WERI-Rb-1 (cell line): ENCODE data around the gene LHFPL2.

ENCODE experiments used
- DNase-seq: peaks from one replicate; pipeline ENCODE4 v3.0.0-alpha.2; 2020
- H3K27ac ChIP-seq: fragments of 250-450 bp; sonication (Bioruptor Pico); 2 replicates; pipeline ENCODE4 v1.5.1; 2020; ENCODE audit warnings: mild to moderate bottlenecking, moderate library complexity
- H3K27me3 ChIP-seq: fragments of 250-450 bp; sonication (Bioruptor Pico); 2 replicates; pipeline ENCODE4 v1.5.1; 2021; ENCODE audit warnings: mild to moderate bottlenecking, low read depth, moderate library complexity; ENCODE audit not compliant: insufficient read depth, severe bottlenecking
- H3K36me3 ChIP-seq: fragments of 250-450 bp; sonication (Bioruptor Pico); 2 replicates; pipeline ENCODE4 v1.5.1; 2020; ENCODE audit warnings: mild to moderate bottlenecking, moderate library complexity
- H3K4me3 ChIP-seq: 2 replicates; pipeline ENCODE4 v1.5.1; 2011; ENCODE audit warnings: low read depth, mild to moderate bottlenecking, control low read depth, low read length
- H3K9me3 ChIP-seq: fragments of 250-450 bp; sonication (Bioruptor Pico); 2 replicates; pipeline ENCODE4 v1.5.1; 2021; ENCODE audit warnings: mild to moderate bottlenecking, moderate library complexity; ENCODE audit not compliant: severe bottlenecking
- TF ChIP-seq, protein P1 (sequence below): IDR thresholded peaks from 2 replicates; pipeline ENCODE4 v1.5.1; 2011; ENCODE audit warnings: low read depth, mild to moderate bottlenecking, control low read depth, inconsistent platforms, low read length

Gene LHFPL2

GRCh38 chr5:78574731-78575161 is 73.8 kb downstream of the LHFPL2 start:
- H3K27ac ChIP-seq: peak overlapping the region; percentile 71
- TF ChIP-seq, protein P1, sequence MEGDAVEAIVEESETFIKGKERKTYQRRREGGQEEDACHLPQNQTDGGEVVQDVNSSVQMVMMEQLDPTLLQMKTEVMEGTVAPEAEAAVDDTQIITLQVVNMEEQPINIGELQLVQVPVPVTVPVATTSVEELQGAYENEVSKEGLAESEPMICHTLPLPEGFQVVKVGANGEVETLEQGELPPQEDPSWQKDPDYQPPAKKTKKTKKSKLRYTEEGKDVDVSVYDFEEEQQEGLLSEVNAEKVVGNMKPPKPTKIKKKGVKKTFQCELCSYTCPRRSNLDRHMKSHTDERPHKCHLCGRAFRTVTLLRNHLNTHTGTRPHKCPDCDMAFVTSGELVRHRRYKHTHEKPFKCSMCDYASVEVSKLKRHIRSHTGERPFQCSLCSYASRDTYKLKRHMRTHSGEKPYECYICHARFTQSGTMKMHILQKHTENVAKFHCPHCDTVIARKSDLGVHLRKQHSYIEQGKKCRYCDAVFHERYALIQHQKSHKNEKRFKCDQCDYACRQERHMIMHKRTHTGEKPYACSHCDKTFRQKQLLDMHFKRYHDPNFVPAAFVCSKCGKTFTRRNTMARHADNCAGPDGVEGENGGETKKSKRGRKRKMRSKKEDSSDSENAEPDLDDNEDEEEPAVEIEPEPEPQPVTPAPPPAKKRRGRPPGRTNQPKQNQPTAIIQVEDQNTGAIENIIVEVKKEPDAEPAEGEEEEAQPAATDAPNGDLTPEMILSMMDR: no peak
- H3K36me3 ChIP-seq: no peaks in the 10 kb centered on the region
- DNase-seq: peak; percentile 77
- H3K27me3 ChIP-seq: no peaks in the 10 kb centered on the region
- H3K4me3 ChIP-seq: no peak overlapping the region
- H3K9me3 ChIP-seq: no peaks in the 10 kb centered on the region

GRCh38 chr5:78574131-78574673 is 74.4 kb downstream of the LHFPL2 start:
- H3K9me3 ChIP-seq: no peaks in the 10 kb centered on the region
- peak overlapping the region; percentile 71 for H3K27ac ChIP-seq
- DNase-seq: no peak
- no peak overlapping the region for H3K4me3 ChIP-seq
- H3K36me3 ChIP-seq: no peaks in the 10 kb centered on the region
- TF ChIP-seq, protein P1: no peak
- no peaks in the 10 kb centered on the region for H3K27me3 ChIP-seq

DNA sequence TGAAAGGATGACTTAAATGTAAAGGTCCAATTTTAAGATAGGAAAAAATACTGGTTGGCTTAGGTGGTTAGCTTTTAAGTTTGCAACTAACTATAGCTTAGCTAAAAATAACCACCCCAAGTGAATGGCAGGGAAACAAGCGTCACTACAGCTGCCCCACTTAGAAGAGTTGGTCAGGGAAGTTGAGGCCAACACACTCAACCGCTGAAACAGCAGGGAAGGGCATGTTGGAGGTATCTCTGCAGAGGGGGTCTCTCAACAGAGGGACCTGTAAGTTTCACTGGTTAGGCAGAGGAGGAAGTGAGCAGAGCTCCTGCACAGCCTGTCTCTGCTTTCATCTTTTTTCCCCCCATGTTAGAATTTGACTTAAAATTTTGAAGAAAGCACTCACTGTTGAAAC is 75.3 kb downstream of the LHFPL2 start:
- H3K27ac ChIP-seq: no peak overlapping the region
- DNase-seq: no peak
- TF ChIP-seq, protein P1: no peak

GRCh38 chr5:78570646-78571045 is 77.9 kb downstream of the LHFPL2 start:
- TF ChIP-seq, protein P1: no peak
- Histone ChIP-seq H3K9me3 (no peaks in the 10 kb centered on the region), H3K4me3 (no peak overlapping the region)

More for the DNA sequence above, 75.3 kb downstream of the LHFPL2 start:
- no peak overlapping the region for H3K4me3 ChIP-seq
- no peaks in the 10 kb centered on the region for H3K36me3 ChIP-seq
- no peaks in the 10 kb centered on the region for H3K9me3 ChIP-seq
- no peaks in the 10 kb centered on the region for H3K27me3 ChIP-seq

DNA sequence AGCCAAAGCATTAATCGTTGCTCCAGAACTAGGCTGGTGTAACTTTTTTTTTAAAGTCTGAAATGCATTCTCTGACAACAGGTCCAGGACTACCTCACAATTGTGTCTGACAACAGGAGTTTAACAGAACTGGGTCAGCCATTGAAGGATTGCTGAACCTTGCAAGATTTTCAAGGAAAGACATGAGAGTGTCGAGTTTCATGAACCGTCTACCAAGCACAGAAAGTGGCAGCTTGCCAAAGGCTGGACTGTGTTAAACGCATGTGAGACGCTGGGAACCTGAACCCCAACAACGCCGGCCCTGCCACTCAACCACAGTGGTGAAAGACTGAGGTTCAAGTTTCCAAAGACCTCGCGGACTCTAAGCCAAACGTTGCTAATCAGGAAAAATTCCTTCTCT is 79.1 kb downstream of the LHFPL2 start:
- Histone ChIP-seq H3K36me3 (peaks cover 2% of the 10 kb centered on the region; the same call in 1 of the 2 replicates), H3K4me3 (no peak overlapping the region), H3K27ac (peak overlapping the region; percentile 35), H3K27me3 (no peaks in the 10 kb centered on the region), H3K9me3 (no peaks in the 10 kb centered on the region)
- DNase-seq: peak; percentile 49
- TF ChIP-seq, protein P1: no peak

More at GRCh38 chr5:78570646-78571045, 77.9 kb downstream of the LHFPL2 start:
- Histone ChIP-seq H3K27ac (no peak overlapping the region), H3K27me3 (no peaks in the 10 kb centered on the region), H3K36me3 (no peaks in the 10 kb centered on the region)
- DNase-seq: no peak

GRCh38 chr5:78568676-78569075 is 79.9 kb downstream of the LHFPL2 start:
- peaks cover 9% of the 10 kb centered on the region for H3K36me3 ChIP-seq
- peak overlapping the region; percentile 35 for H3K27ac ChIP-seq
- no peaks in the 10 kb centered on the region for H3K9me3 ChIP-seq
- TF ChIP-seq, protein P1: no peak
- no peak overlapping the region for H3K4me3 ChIP-seq
- H3K27me3 ChIP-seq: no peaks in the 10 kb centered on the region
- no peak for DNase-seq
